WTC11 (cell line): ENCODE results near the gene ROBO1. TPM values are rescaled to one million over a fixed set of nuclear protein-coding genes. Genes with fewer than 3 reads are reported as not detected.

ENCODE experiments used
- ATAC-seq: fragments of 200-7000 bp; cut with Tn5 transposase; 2 replicates; pipeline ENCODE4 v1.10.0; 2021; ENCODE audit warnings: mild to moderate bottlenecking, moderate library complexity
- CTCF ChIA-PET: fragments of 300-600 bp; sonication (Branson Sonifier 250); formaldehyde crosslinking; loops from one replicate; lab custom pipeline; 2021; ENCODE audit warnings: antibody characterized with exemption; lab: Charles Lee
- POLR2A ChIA-PET: fragments of 350-600 bp; sonication (Branson Sonifier 250); formaldehyde crosslinking; loops from one replicate; lab custom pipeline; 2021; ENCODE audit warnings: antibody characterized with exemption; lab: Charles Lee
- DNase-seq: peaks from one replicate; pipeline ENCODE4 v3.0.0; 2021; ENCODE audit warnings: low spot score
- H3K27ac Mint-ChIP-seq: 2 replicates; pipeline ENCODE4 v1.8.0; 2021; ENCODE audit warnings: mixed read lengths
- H3K27me3 Mint-ChIP-seq: 2 replicates; pipeline ENCODE4 v1.8.0; 2021; ENCODE audit warnings: low read depth, mild to moderate bottlenecking, moderate library complexity, mixed read lengths
- H3K36me3 Mint-ChIP-seq: 2 replicates; pipeline ENCODE4 v1.8.0; 2021; ENCODE audit warnings: mixed read lengths
- H3K4me1 Mint-ChIP-seq: 2 replicates; pipeline ENCODE4 v1.8.0; 2022; ENCODE audit warnings: mixed read lengths
- H3K4me3 Mint-ChIP-seq: 2 replicates; pipeline ENCODE4 v1.8.0; 2021; ENCODE audit warnings: mild to moderate bottlenecking, moderate library complexity, mixed read lengths
- H3K9me3 Mint-ChIP-seq: 2 replicates; pipeline ENCODE4 v1.8.0; 2021; ENCODE audit warnings: mixed read lengths
- ELF4 ChIP-seq: sonication (generic); formaldehyde crosslinking; IDR thresholded peaks from 2 replicates; pipeline ENCODE4 v1.8.1; 2022; ENCODE audit warnings: low read depth, mild to moderate bottlenecking, moderate library complexity, missing genetic modification reagents
- EMX1 ChIP-seq: fragments of 250-450 bp; sonication (Bioruptor Pico); IDR thresholded peaks from 2 replicates; pipeline ENCODE4 v1.8.0; 2021; ENCODE audit warnings: mild to moderate bottlenecking
- ESRRA ChIP-seq: sonication (generic); formaldehyde crosslinking; IDR thresholded peaks from 2 replicates; pipeline ENCODE4 v1.8.1; 2022; ENCODE audit warnings: mild to moderate bottlenecking, missing genetic modification reagents, borderline replicate concordance
- GABPB1 ChIP-seq: sonication (generic); formaldehyde crosslinking; IDR thresholded peaks from 2 replicates; pipeline ENCODE4 v1.8.1; 2023; ENCODE audit warnings: mild to moderate bottlenecking, missing genetic modification reagents
- HMGA2 ChIP-seq: fragments of 250-450 bp; sonication (Bioruptor Pico); IDR thresholded peaks from 2 replicates; pipeline ENCODE4 v1.4.0; 2021; ENCODE audit warnings: mild to moderate bottlenecking, moderate library complexity
- IRF2 ChIP-seq: sonication (generic); formaldehyde crosslinking; IDR thresholded peaks from 2 replicates; pipeline ENCODE4 v1.8.0; 2022; ENCODE audit warnings: low read depth, missing genetic modification reagents, borderline replicate concordance
- JAZF1 ChIP-seq: fragments of 250-450 bp; sonication (Bioruptor Pico); IDR thresholded peaks from 2 replicates; pipeline ENCODE4 v1.9.0; 2021; ENCODE audit warnings: moderate library complexity, mild to moderate bottlenecking, inconsistent platforms
- KAT7 ChIP-seq: sonication (generic); formaldehyde crosslinking; IDR thresholded peaks from 2 replicates; pipeline ENCODE4 v1.8.1; 2023; ENCODE audit warnings: missing genetic modification reagents, mild to moderate bottlenecking, borderline replicate concordance
- MYBL2 ChIP-seq: sonication (generic); formaldehyde crosslinking; IDR thresholded peaks from 2 replicates; pipeline ENCODE4 v1.8.1; 2023; ENCODE audit warnings: mild to moderate bottlenecking, moderate library complexity, missing genetic modification reagents
- NR1H2 ChIP-seq: sonication (generic); formaldehyde crosslinking; IDR thresholded peaks from 2 replicates; pipeline ENCODE4 v1.9.0; 2021; ENCODE audit warnings: mild to moderate bottlenecking, moderate library complexity, missing genetic modification reagents
- OVOL2 ChIP-seq: fragments of 250-450 bp; sonication (Bioruptor Pico); IDR thresholded peaks from 2 replicates; pipeline ENCODE4 v1.9.0; 2021; ENCODE audit warnings: mild to moderate bottlenecking, borderline replicate concordance
- PRRX2 ChIP-seq: fragments of 250-450 bp; sonication (Bioruptor Pico); IDR thresholded peaks from 2 replicates; pipeline ENCODE4 v1.8.0; 2021; ENCODE audit warnings: mild to moderate bottlenecking
- SMAD3 ChIP-seq: sonication (generic); formaldehyde crosslinking; IDR thresholded peaks from 2 replicates; pipeline ENCODE4 v1.8.0; 2022; ENCODE audit warnings: missing genetic modification reagents, mild to moderate bottlenecking, borderline replicate concordance
- SOX15 ChIP-seq: fragments of 250-450 bp; sonication (Bioruptor Pico); IDR thresholded peaks from 2 replicates; pipeline ENCODE4 v1.9.0; 2021; ENCODE audit warnings: mild to moderate bottlenecking
- TCF7 ChIP-seq: sonication (generic); formaldehyde crosslinking; IDR thresholded peaks from 2 replicates; pipeline ENCODE4 v1.8.0; 2022; ENCODE audit warnings: mild to moderate bottlenecking, low read depth, missing genetic modification reagents, moderate library complexity
- ZBTB21 ChIP-seq: sonication (generic); formaldehyde crosslinking; IDR thresholded peaks from 2 replicates; pipeline ENCODE4 v1.8.1; 2023; ENCODE audit warnings: mild to moderate bottlenecking, missing genetic modification reagents, borderline replicate concordance
- ZNF121 ChIP-seq: sonication (generic); formaldehyde crosslinking; IDR thresholded peaks from 2 replicates; pipeline ENCODE4 v1.8.0; 2023; ENCODE audit warnings: missing genetic modification reagents
- ZNF396 ChIP-seq: fragments of 250-450 bp; sonication (Bioruptor Pico); IDR thresholded peaks from 2 replicates; pipeline ENCODE4 v1.8.0; 2021; ENCODE audit warnings: mild to moderate bottlenecking, moderate library complexity, borderline replicate concordance
- ZNF416 ChIP-seq: fragments of 250-450 bp; sonication (Bioruptor Pico); IDR thresholded peaks from 2 replicates; pipeline ENCODE4 v1.9.0; 2021; ENCODE audit warnings: mild to moderate bottlenecking, inconsistent platforms
- total RNA-seq: library from RNA; stranded (reverse); gene quantifications from 3 replicates; pipeline ENCODE4 v1.2.3, GENCODE V29; 2021
- TF ChIP-seq, protein P1 (sequence below): sonication (generic); formaldehyde crosslinking; IDR thresholded peaks from 2 replicates; pipeline ENCODE4 v1.8.0; 2022; ENCODE audit warnings: mild to moderate bottlenecking, missing genetic modification reagents
- TF ChIP-seq, protein P2 (sequence below): sonication (generic); formaldehyde crosslinking; IDR thresholded peaks from 2 replicates; pipeline ENCODE4 v1.8.1; 2023; ENCODE audit warnings: mild to moderate bottlenecking, missing genetic modification reagents, moderate library complexity
- TF ChIP-seq, protein P3 (sequence below): sonication (generic); formaldehyde crosslinking; IDR thresholded peaks from 2 replicates; pipeline ENCODE4 v1.8.1; 2022; ENCODE audit warnings: missing genetic modification reagents, borderline replicate concordance
- TF ChIP-seq, protein P4 (sequence below): sonication (generic); formaldehyde crosslinking; IDR thresholded peaks from 2 replicates; pipeline ENCODE4 v1.8.1; 2022; ENCODE audit warnings: mild to moderate bottlenecking, moderate library complexity, missing genetic modification reagents
- TF ChIP-seq, protein P5 (sequence below): sonication (generic); formaldehyde crosslinking; IDR thresholded peaks from 2 replicates; pipeline ENCODE4 v1.8.1; 2022; ENCODE audit warnings: low read depth, mild to moderate bottlenecking, moderate library complexity, missing genetic modification reagents, borderline replicate concordance

ROBO1 gene
- total RNA-seq, 1 experiment from 2014 or later, result 90.9 TPM

DNA sequence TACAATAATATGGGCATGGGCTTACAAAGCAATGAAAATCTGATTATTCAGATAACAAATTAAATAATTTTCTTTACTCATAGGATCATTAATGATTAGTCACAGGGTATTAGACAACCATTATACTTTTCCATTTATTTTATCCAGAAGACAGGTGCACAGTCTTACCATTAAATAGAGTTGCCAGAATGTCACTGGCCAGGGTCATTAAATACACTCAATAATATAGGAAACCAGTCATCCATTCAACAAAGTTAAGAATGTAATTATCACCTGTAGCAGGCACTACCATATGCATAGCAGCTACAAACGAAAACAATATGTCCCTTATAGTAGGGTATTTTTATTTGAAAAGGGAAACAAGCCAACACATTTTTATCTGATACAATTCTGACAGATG is 16.1 kb downstream of the ROBO1 start:
- Mint-ChIP-seq H3K27me3 (no peaks in the 10 kb centered on the region), H3K27ac (no peak overlapping the region), H3K4me3 (no peak overlapping the region), H3K9me3 (peaks cover 23% of the 10 kb centered on the region), H3K36me3 (peaks cover 6% of the 10 kb centered on the region), H3K4me1 (no peaks in the 10 kb centered on the region)
- no peak for ATAC-seq
- TF ChIP-seq SOX15 (CRISPR knock-in tag), result no peak
- no peak for TF ChIP-seq ZNF396 (CRISPR knock-in tag)
- TF ChIP-seq KAT7 (CRISPR knock-in tag), result no peak
- TF ChIP-seq EMX1 (CRISPR knock-in tag), result no peak
- no peak for TF ChIP-seq TCF7 (CRISPR knock-in tag)
- TF ChIP-seq, protein P1, sequence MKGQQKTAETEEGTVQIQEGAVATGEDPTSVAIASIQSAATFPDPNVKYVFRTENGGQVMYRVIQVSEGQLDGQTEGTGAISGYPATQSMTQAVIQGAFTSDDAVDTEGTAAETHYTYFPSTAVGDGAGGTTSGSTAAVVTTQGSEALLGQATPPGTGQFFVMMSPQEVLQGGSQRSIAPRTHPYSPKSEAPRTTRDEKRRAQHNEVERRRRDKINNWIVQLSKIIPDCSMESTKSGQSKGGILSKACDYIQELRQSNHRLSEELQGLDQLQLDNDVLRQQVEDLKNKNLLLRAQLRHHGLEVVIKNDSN (CRISPR knock-in tag), result no peak
- TF ChIP-seq, protein P2, sequence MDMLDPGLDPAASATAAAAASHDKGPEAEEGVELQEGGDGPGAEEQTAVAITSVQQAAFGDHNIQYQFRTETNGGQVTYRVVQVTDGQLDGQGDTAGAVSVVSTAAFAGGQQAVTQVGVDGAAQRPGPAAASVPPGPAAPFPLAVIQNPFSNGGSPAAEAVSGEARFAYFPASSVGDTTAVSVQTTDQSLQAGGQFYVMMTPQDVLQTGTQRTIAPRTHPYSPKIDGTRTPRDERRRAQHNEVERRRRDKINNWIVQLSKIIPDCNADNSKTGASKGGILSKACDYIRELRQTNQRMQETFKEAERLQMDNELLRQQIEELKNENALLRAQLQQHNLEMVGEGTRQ, result no peak
- TF ChIP-seq PRRX2, result no peak
- TF ChIP-seq GABPB1 (CRISPR knock-in tag), result no peak
- TF ChIP-seq, protein P3, sequence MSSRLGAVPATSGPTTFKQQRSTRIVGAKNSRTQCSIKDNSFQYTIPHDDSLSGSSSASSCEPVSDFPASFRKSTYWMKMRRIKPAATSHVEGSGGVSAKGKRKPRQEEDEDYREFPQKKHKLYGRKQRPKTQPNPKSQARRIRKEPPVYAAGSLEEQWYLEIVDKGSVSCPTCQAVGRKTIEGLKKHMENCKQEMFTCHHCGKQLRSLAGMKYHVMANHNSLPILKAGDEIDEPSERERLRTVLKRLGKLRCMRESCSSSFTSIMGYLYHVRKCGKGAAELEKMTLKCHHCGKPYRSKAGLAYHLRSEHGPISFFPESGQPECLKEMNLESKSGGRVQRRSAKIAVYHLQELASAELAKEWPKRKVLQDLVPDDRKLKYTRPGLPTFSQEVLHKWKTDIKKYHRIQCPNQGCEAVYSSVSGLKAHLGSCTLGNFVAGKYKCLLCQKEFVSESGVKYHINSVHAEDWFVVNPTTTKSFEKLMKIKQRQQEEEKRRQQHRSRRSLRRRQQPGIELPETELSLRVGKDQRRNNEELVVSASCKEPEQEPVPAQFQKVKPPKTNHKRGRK (CRISPR knock-in tag), result no peak
- TF ChIP-seq, protein P4, sequence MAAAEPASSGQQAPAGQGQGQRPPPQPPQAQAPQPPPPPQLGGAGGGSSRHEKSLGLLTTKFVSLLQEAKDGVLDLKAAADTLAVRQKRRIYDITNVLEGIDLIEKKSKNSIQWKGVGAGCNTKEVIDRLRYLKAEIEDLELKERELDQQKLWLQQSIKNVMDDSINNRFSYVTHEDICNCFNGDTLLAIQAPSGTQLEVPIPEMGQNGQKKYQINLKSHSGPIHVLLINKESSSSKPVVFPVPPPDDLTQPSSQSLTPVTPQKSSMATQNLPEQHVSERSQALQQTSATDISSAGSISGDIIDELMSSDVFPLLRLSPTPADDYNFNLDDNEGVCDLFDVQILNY (CRISPR knock-in tag), result no peak
- no peak for TF ChIP-seq ZNF121
- no peak for TF ChIP-seq SMAD3 (CRISPR knock-in tag)
- no peak for TF ChIP-seq JAZF1
- TF ChIP-seq ZBTB21 (CRISPR knock-in tag), result no peak
- no peak for TF ChIP-seq MYBL2 (CRISPR knock-in tag)
- TF ChIP-seq NR1H2 (CRISPR knock-in tag), result no peak
- no peak for DNase-seq
- ChIA-PET POLR2A (no interaction called here), CTCF (interaction anchor here (0.6 kb wide), 1 partner anchor 47 kb away, joined by 3 read pairs; no protein-coding TSS in a partner anchor)

DNA sequence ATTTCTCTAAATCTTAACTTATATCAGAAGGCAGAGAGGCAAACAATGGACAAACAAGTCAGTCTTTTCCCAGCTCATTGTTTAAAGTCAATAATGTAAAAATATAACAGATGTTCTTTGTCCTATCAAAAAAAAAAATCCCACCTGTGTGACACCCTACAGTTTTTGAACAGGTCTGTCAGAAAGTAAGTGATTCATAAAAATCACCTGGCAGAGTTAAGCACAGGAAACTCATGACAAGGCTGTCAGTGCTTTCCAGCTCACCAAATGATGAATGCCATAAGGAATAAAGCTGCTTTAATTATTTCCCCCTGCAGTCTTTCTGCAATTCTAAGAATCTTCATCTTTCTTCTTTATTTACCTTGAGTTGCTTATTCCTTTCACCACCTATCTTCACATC is 30.3 kb downstream of the ROBO1 start:
- no peak for DNase-seq
- H3K4me3 Mint-ChIP-seq, result no peak overlapping the region
- CTCF ChIA-PET, result no interaction called here
- H3K27ac Mint-ChIP-seq, result no peak overlapping the region
- peaks cover 6% of the 10 kb centered on the region; the same call in 1 of the 2 replicates for H3K36me3 Mint-ChIP-seq
- no peaks in the 10 kb centered on the region for H3K27me3 Mint-ChIP-seq
- peaks cover 17% of the 10 kb centered on the region for H3K9me3 Mint-ChIP-seq
- TF ChIP-seq EMX1 (CRISPR knock-in tag) (no peak), JAZF1 (no peak), OVOL2 (no peak), ESRRA (CRISPR knock-in tag) (no peak), ZNF416 (CRISPR knock-in tag) (no peak), ELF4 (CRISPR knock-in tag) (no peak), HMGA2 (CRISPR knock-in tag) (no peak), IRF2 (no peak)
- TF ChIP-seq, protein P1 (CRISPR knock-in tag), result no peak
- TF ChIP-seq, protein P5, sequence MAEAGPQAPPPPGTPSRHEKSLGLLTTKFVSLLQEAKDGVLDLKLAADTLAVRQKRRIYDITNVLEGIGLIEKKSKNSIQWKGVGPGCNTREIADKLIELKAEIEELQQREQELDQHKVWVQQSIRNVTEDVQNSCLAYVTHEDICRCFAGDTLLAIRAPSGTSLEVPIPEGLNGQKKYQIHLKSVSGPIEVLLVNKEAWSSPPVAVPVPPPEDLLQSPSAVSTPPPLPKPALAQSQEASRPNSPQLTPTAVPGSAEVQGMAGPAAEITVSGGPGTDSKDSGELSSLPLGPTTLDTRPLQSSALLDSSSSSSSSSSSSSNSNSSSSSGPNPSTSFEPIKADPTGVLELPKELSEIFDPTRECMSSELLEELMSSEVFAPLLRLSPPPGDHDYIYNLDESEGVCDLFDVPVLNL (CRISPR knock-in tag), result no peak
- H3K4me1 Mint-ChIP-seq, result peaks cover 2% of the 10 kb centered on the region
- no peak for ATAC-seq
- POLR2A ChIA-PET, result no interaction called here
